H1 (cell line): ENCODE data around the gene FGFBP1. TPM values are rescaled to one million over a fixed set of nuclear protein-coding genes. Genes with fewer than 3 reads are reported as not detected.

Experiments
- CTCF ChIA-PET: fragments of 300-600 bp; sonication (Branson Sonifier 250); formaldehyde crosslinking; loops from one replicate; lab custom pipeline; 2021; ENCODE audit not compliant: partially characterized antibody; lab: Charles Lee
- POLR2A ChIA-PET: fragments of 300-600 bp; sonication (Branson Sonifier 250); formaldehyde crosslinking; loops from one replicate; lab custom pipeline; 2021; ENCODE audit warnings: inconsistent platforms; ENCODE audit not compliant: partially characterized antibody; lab: Charles Lee
- DNase-seq, 2 experiments: peaks; one replicate each; pipeline versions ENCODE4 v3.0.0 to v3.0.0-alpha.2; 2010 to 2022; ENCODE audit warnings: low spot score in 2 of 2, low read depth in 1 of 2, mixed read lengths in 1 of 2
- FAIRE-seq: peaks from 2 replicates; lab custom pipeline; 2011; peaks lifted over from hg19 to GRCh38; lab: Jason Lieb, UNC
- H2AFZ ChIP-seq: 2 replicates; pipeline ENCODE4 v1.8.1; 2012; ENCODE audit warnings: low read length, inconsistent platforms
- H2AK5ac ChIP-seq: 2 replicates; pipeline ENCODE4 v1.6.1; 2013; ENCODE audit warnings: low read depth, low read length
- H2BK120ac ChIP-seq: replicated peaks from 2 replicates; pipeline ENCODE3; 2013; ENCODE audit warnings: low read depth, low read length, inconsistent platforms
- H2BK12ac ChIP-seq: 2 replicates; pipeline ENCODE4 v1.6.1; 2013; ENCODE audit warnings: low read depth, low read length
- H2BK15ac ChIP-seq: 2 replicates; pipeline ENCODE4 v1.6.1; 2013; ENCODE audit warnings: low read length
- H2BK20ac ChIP-seq: 2 replicates; pipeline ENCODE4 v1.6.1; 2013; ENCODE audit warnings: low read length
- H2BK5ac ChIP-seq: 2 replicates; pipeline ENCODE4 v1.6.1; 2013; ENCODE audit warnings: low read depth, low read length
- H3K14ac ChIP-seq: 2 replicates; pipeline ENCODE4 v1.6.1; 2013; ENCODE audit warnings: inconsistent platforms; ENCODE audit not compliant: insufficient read length
- H3K18ac ChIP-seq: 2 replicates; pipeline ENCODE4 v1.6.1; 2013; ENCODE audit warnings: low read length; ENCODE audit errors: extremely low read depth
- H3K23ac ChIP-seq: 2 replicates; pipeline ENCODE4 v1.6.1; 2013; ENCODE audit warnings: inconsistent platforms; ENCODE audit not compliant: insufficient read length
- H3K23me2 ChIP-seq: 2 replicates; pipeline ENCODE4 v1.6.1; 2013; ENCODE audit warnings: low read depth, low read length
- H3K27ac ChIP-seq: 2 replicates; pipeline ENCODE4 v1.6.1; 2011; ENCODE audit warnings: low read depth, low read length, inconsistent platforms
- H3K27me3 ChIP-seq, 4 experiments: replicated peaks in 1 of 4; 1 replicate in 1 of 4; 2 replicates in 3 of 4; pipeline versions ENCODE4 v1.6.1 to v1.8.1; 2011 to 2013; ENCODE audit warnings: low read length in 3 of 4, mild to moderate bottlenecking in 3 of 4, inconsistent platforms in 2 of 4, mixed read lengths in 2 of 4, moderate library complexity in 1 of 4; ENCODE audit not compliant: control insufficient read depth in 3 of 4, insufficient read depth in 3 of 4; ENCODE audit errors: extremely low read depth in 1 of 4
- H3K36me3 ChIP-seq, 4 experiments: 2 replicates each; pipeline versions ENCODE4 v1.6.1 to v1.8.1; 2011 to 2013; ENCODE audit warnings: mild to moderate bottlenecking in 4 of 4, low read length in 3 of 4, moderate library complexity in 2 of 4, control low read depth in 1 of 4, inconsistent platforms in 1 of 4; ENCODE audit not compliant: insufficient read depth in 4 of 4, control insufficient read depth in 2 of 4
- H3K4ac ChIP-seq: replicated peaks from 2 replicates; pipeline ENCODE3; 2013; ENCODE audit warnings: low read length, low read depth, mixed read lengths, inconsistent platforms; ENCODE audit not compliant: insufficient read length
- H3K4me1 ChIP-seq, 4 experiments: replicated peaks in 1 of 4; 1 replicate in 1 of 4; 2 replicates in 3 of 4; pipeline versions ENCODE4 v1.6.1 to v1.8.1; 2011 to 2013; ENCODE audit warnings: low read length in 3 of 4, inconsistent platforms in 2 of 4, mixed read lengths in 1 of 4; ENCODE audit not compliant: insufficient read depth in 4 of 4, control insufficient read depth in 3 of 4
- H3K4me2 ChIP-seq, 2 experiments: 2 replicates each; pipeline versions ENCODE4 v1.6.1 to v1.8.1; 2011 to 2013; ENCODE audit warnings: low read depth in 2 of 2, low read length in 2 of 2, control low read depth in 1 of 2, inconsistent platforms in 1 of 2, mild to moderate bottlenecking in 1 of 2; ENCODE audit not compliant: insufficient read depth in 1 of 2
- H3K4me3 ChIP-seq, 4 experiments: fragments of 200-600, 300-600 bp in 1 of 4; sonication (generic), shearing (Covaris generic), sonication (Bioruptor Twin) in 1 of 4; 2 replicates each; pipeline versions ENCODE4 v1.5.1 to v1.8.1; 2011 to 2016; ENCODE audit warnings: low read length in 4 of 4, low read depth in 3 of 4, control low read depth in 2 of 4, inconsistent platforms in 2 of 4, mild to moderate bottlenecking in 2 of 4, mixed read lengths in 1 of 4, moderate library complexity in 1 of 4; ENCODE audit not compliant: insufficient read depth in 2 of 4; ENCODE audit errors: extremely low read depth in 1 of 4
- H3K56ac ChIP-seq: replicated peaks from 2 replicates; pipeline ENCODE3; 2013; ENCODE audit warnings: low read depth, mild to moderate bottlenecking, mixed read lengths, low read length, inconsistent platforms; ENCODE audit not compliant: insufficient read length
- H3K79me1 ChIP-seq: 2 replicates; pipeline ENCODE4 v1.6.1; 2013; ENCODE audit warnings: low read depth, low read length, control low read depth
- H3K79me2 ChIP-seq, 2 experiments: 2 replicates each; pipeline versions ENCODE4 v1.6.1 to v1.8.1; 2012 to 2013; ENCODE audit warnings: low read length in 2 of 2, mild to moderate bottlenecking in 2 of 2, inconsistent platforms in 1 of 2; ENCODE audit not compliant: insufficient read depth in 2 of 2, control insufficient read depth in 1 of 2
- H3K9ac ChIP-seq, 4 experiments: replicated peaks in 1 of 4; 1 replicate in 1 of 4; 2 replicates in 3 of 4; pipeline versions ENCODE4 v1.6.1 to v1.8.1; 2011 to 2013; ENCODE audit warnings: low read depth in 3 of 4, low read length in 3 of 4, control low read depth in 2 of 4, mild to moderate bottlenecking in 2 of 4, moderate library complexity in 2 of 4, inconsistent platforms in 1 of 4; ENCODE audit errors: extremely low read depth in 1 of 4
- H3K9me3 ChIP-seq, 2 experiments: 2 replicates each; pipeline versions ENCODE4 v1.6.1 to v1.8.1; 2012 to 2013; ENCODE audit warnings: mild to moderate bottlenecking in 2 of 2, moderate library complexity in 2 of 2, control low read depth in 1 of 2, inconsistent platforms in 1 of 2, low read depth in 1 of 2, low read length in 1 of 2, mixed read lengths in 1 of 2; ENCODE audit not compliant: insufficient read depth in 2 of 2
- H4K20me1 ChIP-seq, 2 experiments: replicated peaks in 1 of 2; 2 replicates each; pipeline versions ENCODE3 to v1.8.1; 2011 to 2013; ENCODE audit warnings: inconsistent platforms in 2 of 2, low read length in 2 of 2, mild to moderate bottlenecking in 1 of 2; ENCODE audit not compliant: insufficient read depth in 2 of 2, control insufficient read depth in 1 of 2
- H4K5ac ChIP-seq: 2 replicates; pipeline ENCODE4 v1.6.1; 2013; ENCODE audit warnings: low read length, low read depth, mixed read lengths, inconsistent platforms; ENCODE audit not compliant: insufficient read length
- H4K8ac ChIP-seq: 2 replicates; pipeline ENCODE4 v1.8.0; 2013; ENCODE audit warnings: mild to moderate bottlenecking, moderate library complexity, low read length, inconsistent platforms; ENCODE audit not compliant: insufficient read depth; ENCODE audit errors: extremely low read depth
- H4K91ac ChIP-seq: replicated peaks from 2 replicates; pipeline ENCODE3; 2013; ENCODE audit warnings: low read length, mixed read lengths, inconsistent platforms; ENCODE audit not compliant: insufficient read length
- EP300 ChIP-seq, 2 experiments: IDR thresholded peaks; 1 replicate in 1 of 2; 2 replicates in 1 of 2; pipeline ENCODE4 v1.6.1; 2011 to 2012; ENCODE audit warnings: low read depth in 2 of 2, low read length in 2 of 2, mild to moderate bottlenecking in 2 of 2, borderline replicate concordance in 1 of 2, inconsistent platforms in 1 of 2, moderate library complexity in 1 of 2
- JUND ChIP-seq: IDR thresholded peaks from 2 replicates; pipeline ENCODE4 v1.6.1; 2011; ENCODE audit warnings: mild to moderate bottlenecking, improper control_type of control experiment, low read length
- NANOG ChIP-seq: IDR thresholded peaks from 2 replicates; pipeline ENCODE4 v1.6.1; 2011; ENCODE audit warnings: low read length, low read depth, mild to moderate bottlenecking, inconsistent platforms; ENCODE audit not compliant: insufficient read depth, poor library complexity, severe bottlenecking
- WGBS, 2 experiments: shearing (Covaris generic) in 1 of 2; methylation state at CpG; one replicate each; pipeline versions ENCODE4 v1.1.6 to v1.1.7; 2013 to 2015; ENCODE audit warnings: low lambda C conversion rate in 2 of 2, mixed read lengths in 2 of 2, inconsistent platforms in 1 of 2, low coverage in 1 of 2, missing lambda C conversion rate in 1 of 2; ENCODE audit not compliant: insufficient replicate concordance in 2 of 2, insufficient coverage in 1 of 2, insufficient read length in 1 of 2; ENCODE audit errors: extremely low coverage in 1 of 2, missing lambda C conversion rate in 1 of 2; 5-methylcytosine and 5-hydroxymethylcytosine counted together
- polyA plus RNA-seq, 7 experiments: library from polyadenylated mRNA; depleted of rRNA in 3 of 7; stranded (reverse) in 5 of 7; unstranded in 2 of 7; fragments of >200 nt in 5 of 7; fragments of 200-250 nt in 2 of 7; gene quantifications; 1 replicate in 5 of 7; 2 replicates in 1 of 7; 4 replicates in 1 of 7; pipeline versions ENCODE4 v1.2.1 to v1.2.3, GENCODE V29; 2011 to 2013; ENCODE audit warnings: missing spikeins in 2 of 7, mixed read lengths in 2 of 7
- total RNA-seq: library from RNA; stranded (reverse); fragmentation: NEBNext Ultra II Directional; extraction: Animal tissue kit (Norgen Biotek cat#: 25700); gene quantifications from 2 replicates; pipeline ENCODE4 v1.2.1, GENCODE V29; 2021

FGFBP1 gene
- total and polyA plus RNA-seq, 2 of the 8 experiments (the other 6 are each of a cell fraction or from before 2014, with no cell fraction given) = 0.17 to 0.20 TPM

DNA sequence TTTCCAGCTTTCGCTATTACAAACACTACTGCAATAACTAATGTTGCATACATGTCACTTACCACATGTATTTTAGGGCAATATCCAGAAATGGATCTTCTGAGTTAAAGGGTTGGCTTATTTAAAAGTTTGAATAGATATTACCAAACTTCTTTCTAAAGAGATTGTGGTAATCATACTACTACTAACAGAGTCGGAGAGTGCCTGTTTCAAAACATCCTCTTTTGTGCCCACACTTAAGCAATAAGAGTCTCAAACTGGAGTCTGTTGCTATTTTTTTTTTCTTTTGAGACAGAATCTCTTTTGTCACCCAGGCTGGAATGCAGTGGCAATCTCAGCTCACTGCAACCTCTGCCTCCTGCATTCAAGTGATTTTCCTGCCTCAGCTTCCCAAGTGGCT lies 35.8 kb downstream of the FGFBP1 start:
- Histone ChIP-seq H3K23ac (no peak overlapping the region), H3K4me2 (no peak overlapping the region), H3K4me3 (no peak overlapping the region), H4K5ac (no peak overlapping the region), H3K79me1 (no peaks in the 10 kb centered on the region), H3K79me2 (no peaks in the 10 kb centered on the region), H3K4ac (no peak overlapping the region), H3K9me3 (0 out of 4 replicates have a peak, but pooled peaks cover 0 to 3% of the 10 kb centered on the region in 2 experiments), H3K56ac (no peak overlapping the region), H3K27me3 (no peaks in the 10 kb centered on the region), H4K91ac (no peak overlapping the region), H2AFZ (no peak overlapping the region), H3K9ac (no peak overlapping the region), H2BK20ac (no peak overlapping the region), H4K8ac (no peak overlapping the region), H2BK15ac (no peak overlapping the region), H3K36me3 (no peaks in the 10 kb centered on the region), H3K27ac (no peak overlapping the region), H3K18ac (no peak overlapping the region), H3K4me1 (peaks cover 0 to 2% (median 0%) of the 10 kb centered on the region in 4 experiments; a peak in 1 of 7 replicates), H4K20me1 (no peaks in the 10 kb centered on the region), H3K14ac (no peak overlapping the region), H2BK12ac (no peak overlapping the region), H3K23me2 (no peaks in the 10 kb centered on the region), H2BK120ac (no peak overlapping the region), H2AK5ac (no peak overlapping the region), H2BK5ac (no peak overlapping the region)
- WGBS, 2 experiments = 90% methylated on average over 2 of the region's 2 CpGs; no CpG with 5 or more reads in 1 of the 2 experiments
- FAIRE-seq = no peak
- DNase-seq = no peak
- TF ChIP-seq JUND (no peak), EP300 (IDR thresholded peaks at IDR 0.05; ENCODE audit: borderline replicate concordance in 1 of 2, low read depth in 2 of 2, low read length in 2 of 2) (no peak), NANOG (no peak)
- CTCF ChIA-PET = interaction anchor here (0.8 to 3.1 kb wide), 7 partner anchors 16 to 468 kb away, joined by 3 to 24 read pairs (median 3); no protein-coding TSS in a partner anchor
- POLR2A ChIA-PET = no interaction called here
